HG02798 (cell line): ENCODE data around the gene UBXN6.

Source experiments
- ATAC-seq: cut with Tn5 transposase; IDR thresholded peaks from one replicate; pipeline ENCODE4 v1.9.1; 2021; ENCODE audit warnings: mild to moderate bottlenecking; ENCODE audit not compliant: unreplicated experiment, poor library complexity

Gene UBXN6

GRCh38 chr19:4464815-4465581 is 7.4 kb upstream of the UBXN6 start:
- no peak for ATAC-seq

- ATAC-seq = no peak
Observed at GRCh38 chr19:4456843-4457653, 546 bp downstream of the UBXN6 start.

GRCh38 chr19:4456476-4456842 is 1.1 kb downstream of the UBXN6 start:
- no peak for ATAC-seq

- no peak for ATAC-seq
Observed at GRCh38 chr19:4455719-4456475, 1.7 kb downstream of the UBXN6 start.

- ATAC-seq = no peak
Observed at GRCh38 chr19:4454747-4455718, 2.6 kb downstream of the UBXN6 start.

- ATAC-seq = no peak
Observed at GRCh38 chr19:4453232-4454179, 4.1 kb downstream of the UBXN6 start.

GRCh38 chr19:4452230-4452990 is 5.2 kb downstream of the UBXN6 start:
- no peak for ATAC-seq

- ATAC-seq = no peak
Observed at GRCh38 chr19:4449639-4450028, 8.0 kb downstream of the UBXN6 start.

- ATAC-seq = no peak
Observed at GRCh38 chr19:4449022-4449638, 8.5 kb downstream of the UBXN6 start.

- ATAC-seq = no peak
Observed at GRCh38 chr19:4448147-4448985, 9.2 kb downstream of the UBXN6 start.

GRCh38 chr19:4447327-4448146 is 10.1 kb downstream of the UBXN6 start:
- no peak for ATAC-seq

GRCh38 chr19:4446704-4447200 is 10.8 kb downstream of the UBXN6 start:
- no peak for ATAC-seq

GRCh38 chr19:4445963-4446703 is 11.5 kb downstream of the UBXN6 start:
- no peak for ATAC-seq

GRCh38 chr19:4444765-4445741 is 12.5 kb downstream of the UBXN6 start:
- no peak for ATAC-seq
